PC-9 (cell line): ENCODE data around the gene ALDH1A3. TPM values are rescaled to one million over a fixed set of nuclear protein-coding genes. Genes with fewer than 3 reads are reported as not detected.

Source experiments
- BruUV-seq: library from RNA; stranded (reverse); fragments of 400-500 nt; replicated peaks from 2 replicates; lab custom pipeline; 2021; lab: Mats Ljungman, UMichigan
- CTCF ChIA-PET: fragments of 300-600 bp; sonication (Branson Sonifier 250); formaldehyde crosslinking; loops from one replicate; lab custom pipeline; 2022; ENCODE audit warnings: antibody characterized with exemption; lab: Charles Lee
- POLR2A ChIA-PET: fragments of 300-600 bp; sonication (Branson Sonifier 250); formaldehyde crosslinking; loops from one replicate; lab custom pipeline; 2022; ENCODE audit warnings: antibody characterized with exemption; ENCODE audit not compliant: unreplicated experiment; lab: Charles Lee
- DNase-seq, 2 experiments: peaks; one replicate each; pipeline versions ENCODE4 v3.0.0 to v3.0.0-alpha.2; 2015 to 2022; ENCODE audit warnings: mixed read lengths in 1 of 2
- H2AFZ ChIP-seq: fragments of 200-600 bp; sonication (generic); 2 replicates; pipeline ENCODE4 v1.8.1; 2017; ENCODE audit warnings: antibody characterized with exemption
- H3F3A ChIP-seq: fragments of 200-600 bp; sonication (generic); 2 replicates; pipeline ENCODE4 v1.8.1; 2017; ENCODE audit warnings: antibody characterized with exemption, mild to moderate bottlenecking, low read depth; ENCODE audit not compliant: insufficient read depth
- H3K27ac ChIP-seq: fragments of 200-600 bp; sonication (generic); 2 replicates; pipeline ENCODE4 v1.6.1; 2016; ENCODE audit warnings: mixed run types
- H3K27me3 ChIP-seq: fragments of 200-600 bp; sonication (generic); 2 replicates; pipeline ENCODE4 v1.6.1; 2016; ENCODE audit warnings: low read depth, mixed run types; ENCODE audit not compliant: insufficient read depth
- H3K36me3 ChIP-seq: fragments of 200-600 bp; sonication (generic); 2 replicates; pipeline ENCODE4 v1.6.1; 2016; ENCODE audit warnings: low read depth, mixed run types
- H3K4me1 ChIP-seq: fragments of 200-600 bp; sonication (generic); replicated peaks from 2 replicates; pipeline ENCODE4 v1.6.1; 2016; ENCODE audit warnings: mixed run types; ENCODE audit not compliant: insufficient read depth
- H3K4me2 ChIP-seq: fragments of 200-600 bp; sonication (generic); 2 replicates; pipeline ENCODE4 v1.6.1; 2017; ENCODE audit warnings: mixed run types
- H3K4me3 ChIP-seq: fragments of 200-600 bp; sonication (generic); 2 replicates; pipeline ENCODE4 v1.6.1; 2016; ENCODE audit warnings: mixed run types
- H3K79me2 ChIP-seq: fragments of 200-600 bp; sonication (generic); 2 replicates; pipeline ENCODE4 v1.6.1; 2017; ENCODE audit warnings: low read depth, mixed run types
- H3K9me2 ChIP-seq: fragments of 200-600 bp; sonication (generic); 2 replicates; pipeline ENCODE4 v1.8.1; 2017; ENCODE audit warnings: mild to moderate bottlenecking; ENCODE audit not compliant: insufficient read depth
- H3K9me3 ChIP-seq: fragments of 200-600 bp; sonication (generic); 2 replicates; pipeline ENCODE4 v1.8.1; 2016; ENCODE audit warnings: low read depth; ENCODE audit not compliant: insufficient read depth
- H4K20me1 ChIP-seq: fragments of 200-600 bp; sonication (generic); 2 replicates; pipeline ENCODE4 v1.8.1; 2017; ENCODE audit not compliant: insufficient read depth
- CTCF ChIP-seq: fragments of 200-600 bp; sonication (generic); conservative IDR thresholded peaks from 2 replicates; pipeline ENCODE4 v1.6.1; 2017; ENCODE audit warnings: mixed run types, antibody characterized with exemption, mild to moderate bottlenecking, moderate library complexity
- EZH2 ChIP-seq: fragments of 200-600 bp; sonication (generic); IDR thresholded peaks from 2 replicates; pipeline ENCODE4 v1.8.0; 2017; ENCODE audit warnings: antibody characterized with exemption, low read depth
- intact Hi-C: fragments of 100-400 bp; cut with micrococcal nuclease; formaldehyde crosslinking; loops from one replicate; pipeline ENCODE4 v1.10.0; 2022; ENCODE audit not compliant: unreplicated experiment
- total RNA-seq: library from RNA; stranded (reverse); gene quantifications from 2 replicates; pipeline ENCODE4 v1.2.3, GENCODE V29; 2021

The ALDH1A3 gene
- total RNA-seq, 1 experiment from 2014 or later = 469 TPM

- peaks cover 96% of the 10 kb centered on the region for H3F3A ChIP-seq
- H3K4me3 ChIP-seq = no peak overlapping the region
- no peaks in the 10 kb centered on the region for H3K4me1 ChIP-seq
- no peaks in the 10 kb centered on the region for H3K9me3 ChIP-seq
- no peaks in the 10 kb centered on the region for H3K9me2 ChIP-seq
- no peaks in the 10 kb centered on the region for H3K27me3 ChIP-seq
- peaks cover 71% of the 10 kb centered on the region for H3K79me2 ChIP-seq
- no peak for TF ChIP-seq EZH2
- no peak for TF ChIP-seq CTCF
- H3K4me2 ChIP-seq = no peak overlapping the region
- peaks cover 80% of the 10 kb centered on the region for H3K36me3 ChIP-seq
- no TSS peak for BruUV-seq
- ChIA-PET CTCF (no interaction called here), POLR2A (no interaction called here)
- intact Hi-C loops = no loop called here
- H2AFZ ChIP-seq = no peak overlapping the region
- no peak overlapping the region for H3K27ac ChIP-seq
- no peak for DNase-seq
- peaks cover 40% of the 10 kb centered on the region for H4K20me1 ChIP-seq
Observed at GRCh38 chr15:100893964-100894295, 14.3 kb downstream of the ALDH1A3 start.

GRCh38 chr15:100895721-100896120, 16.1 kb downstream of the ALDH1A3 start:
- CTCF ChIA-PET = interaction anchor here (0.7 kb wide), 1 partner anchor 22 kb away, joined by 3 read pairs; no protein-coding TSS in a partner anchor
- H3K27me3 ChIP-seq = no peaks in the 10 kb centered on the region
- H3K4me1 ChIP-seq = no peaks in the 10 kb centered on the region
- H3K79me2 ChIP-seq = peaks cover 60% of the 10 kb centered on the region
- no peak overlapping the region for H3K4me3 ChIP-seq
- no peaks in the 10 kb centered on the region for H3K9me2 ChIP-seq
- no peak for DNase-seq
- no peak for TF ChIP-seq EZH2
- no peak for TF ChIP-seq CTCF
- intact Hi-C loops = no loop called here
- POLR2A ChIA-PET = no interaction called here
- no peaks in the 10 kb centered on the region for H3K9me3 ChIP-seq
- BruUV-seq = no TSS peak
- H3F3A ChIP-seq = peaks cover 96% of the 10 kb centered on the region
- H3K27ac ChIP-seq = no peak overlapping the region; the same call in 1 of the 2 replicates
- H3K4me2 ChIP-seq = no peak overlapping the region
- H3K36me3 ChIP-seq = peaks cover 84% of the 10 kb centered on the region
- peaks cover 30% of the 10 kb centered on the region for H4K20me1 ChIP-seq
- H2AFZ ChIP-seq = no peak overlapping the region

GRCh38 chr15:100897221-100898151, 17.9 kb downstream of the ALDH1A3 start:
- no TSS peak for BruUV-seq
- H3K9me2 ChIP-seq = no peaks in the 10 kb centered on the region
- peaks cover 94% of the 10 kb centered on the region for H3K36me3 ChIP-seq
- no peak overlapping the region for H3K4me3 ChIP-seq
- H4K20me1 ChIP-seq = peaks cover 20% of the 10 kb centered on the region
- ChIA-PET CTCF (no interaction called here), POLR2A (no interaction called here)
- H2AFZ ChIP-seq = no peak overlapping the region
- intact Hi-C loops = no loop called here
- H3K9me3 ChIP-seq = no peaks in the 10 kb centered on the region
- H3K79me2 ChIP-seq = peaks cover 43% of the 10 kb centered on the region
- H3K27me3 ChIP-seq = no peaks in the 10 kb centered on the region
- DNase-seq = no peak
- H3K4me1 ChIP-seq = no peaks in the 10 kb centered on the region
- TF ChIP-seq EZH2 (no peak), CTCF (no peak)
- H3F3A ChIP-seq = peaks cover 99% of the 10 kb centered on the region
- no peak overlapping the region for H3K4me2 ChIP-seq
- H3K27ac ChIP-seq = no peak overlapping the region
